ENCODE results near the gene HIBADH. TPM values are rescaled to one million over a fixed set of nuclear protein-coding genes. Genes with fewer than 3 reads are reported as not detected.

HIBADH gene
- total RNA-seq (2014; rRNA removed; shearing (Covaris generic)) (22.8 and 24.0 TPM in 2 replicates), total RNA-seq (2022) (19.2 TPM in 2 replicates), Bru-seq, nascent RNA (percentile 66 among the genes with signal in this experiment), BruChase-seq, experiment 1, labeled RNA remaining after a 6-hour chase (percentile 55 among the genes with signal in this experiment), BruChase-seq, experiment 2, labeled RNA remaining after a 2-hour chase (percentile 55 among the genes with signal in this experiment)
- long read RNA-seq, transcript HIBADH-201 (8 exons, 1,990 nt), result major isoform, 45 of 51 reads
- long read RNA-seq, partial matches to known transcripts, result 1 of 51 reads
- long read RNA-seq, other reads (novel, unspliced or antisense), result 5 of 51 reads

DNA sequence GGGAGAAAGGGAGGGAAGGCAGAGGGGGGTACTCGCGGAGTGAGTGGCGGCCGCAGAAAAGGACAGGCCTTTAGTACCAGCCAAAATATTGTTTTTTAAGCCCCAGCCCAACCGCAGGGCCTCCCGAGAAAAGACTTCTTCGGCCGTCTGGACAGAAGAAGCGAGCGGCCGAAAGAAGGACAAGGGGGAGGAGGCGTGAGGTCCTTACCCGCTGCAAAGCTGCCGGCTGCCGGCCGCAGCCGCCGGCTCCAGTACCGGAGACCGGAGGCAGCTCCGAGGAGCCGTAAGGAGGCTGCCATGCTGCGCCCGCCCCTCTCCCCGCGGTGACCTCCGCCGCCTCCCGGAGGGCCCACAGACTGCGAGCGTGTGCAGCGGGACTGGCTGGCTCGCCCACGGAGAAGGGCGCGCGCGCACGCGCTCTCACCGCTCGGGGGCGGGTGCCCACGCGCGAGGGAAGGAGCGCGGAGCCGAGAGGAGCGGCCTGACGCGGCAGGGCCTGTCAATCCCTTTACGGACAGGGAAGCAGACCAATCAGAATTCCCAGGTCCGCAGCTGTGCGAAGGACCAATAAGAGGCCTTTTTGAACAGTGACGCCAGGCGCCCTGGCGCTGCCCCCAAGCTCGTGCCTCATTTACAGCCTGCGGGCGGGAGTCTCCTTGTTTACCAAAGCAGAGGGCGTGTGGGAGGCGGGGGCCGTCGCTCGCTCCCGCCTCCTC is at the start of gene HIBADH:
HIBADH (minus strand) TSS at position 394 of the 716 bp plus-strand sequence; CDS start at position 299, 95 bp downstream.
- Histone ChIP-seq H3K36me3 (ENCODE audit: insufficient read depth, low read length) (no peaks in the 10 kb centered on the region), H4K20me1 (ENCODE audit: insufficient read depth, low read length) (no peaks in the 10 kb centered on the region), H3K79me2 (ENCODE audit: insufficient read depth, low read depth, low read length) (peaks cover 7% of the 10 kb centered on the region; the same call in 1 of the 2 replicates), H3K4me1 (ENCODE audit: insufficient read depth, low read length, poor library complexity, severe bottlenecking) (peaks cover 16% of the 10 kb centered on the region), H3K4me2 (ENCODE audit: low read length) (peak within 1 kb of the TSS; percentile 77), H2AFZ (ENCODE audit: low read length) (peak within 1 kb of the TSS; percentile 93), H3K4me3 (ENCODE audit: low read depth, low read length, poor library complexity, severe bottlenecking) (peak within 1 kb of the TSS; percentile 74), H3K27ac (ENCODE audit: low read depth, low read length, poor library complexity, severe bottlenecking) (peak within 1 kb of the TSS; percentile 24), H3K9me2 (ENCODE audit: insufficient read depth, low read length) (no peaks in the 10 kb centered on the region), H3K9me3 (ENCODE audit: low read length) (no peaks in the 10 kb centered on the region)
- ChIA-PET POLR2A (interaction anchor here (0.6 to 2.1 kb wide), 7 partner anchors 8 to 799 kb away, joined by 3 to 8 read pairs (median 3); no protein-coding TSS in a partner anchor), CTCF (ENCODE audit: unreplicated experiment) (interaction anchor here (1.3 kb wide), 1 partner anchor 77 kb away, joined by 3 read pairs; no protein-coding TSS in a partner anchor)
- intact Hi-C loops (cut with micrococcal nuclease; ENCODE audit: unreplicated experiment), result loop anchor here (2.0 to 10.0 kb wide), 2 partner anchors 78 to 468 kb away; partner anchors contain the start of gene TAX1BP1
- no TSS peak for BruUV-seq (replicated peaks)
- TF ChIP-seq EZH2phosphoT487 (IDR thresholded peaks at IDR 0.05; ENCODE audit: borderline replicate concordance, low read depth, low read length) (no peak), CTCF (conservative IDR thresholded peaks at IDR 0.05; ENCODE audit: low read length) (peak; percentile 10; the same call in 1 of the 2 replicates)
- DNase-seq (ENCODE audit: low spot score), result peak; percentile 99

DNA sequence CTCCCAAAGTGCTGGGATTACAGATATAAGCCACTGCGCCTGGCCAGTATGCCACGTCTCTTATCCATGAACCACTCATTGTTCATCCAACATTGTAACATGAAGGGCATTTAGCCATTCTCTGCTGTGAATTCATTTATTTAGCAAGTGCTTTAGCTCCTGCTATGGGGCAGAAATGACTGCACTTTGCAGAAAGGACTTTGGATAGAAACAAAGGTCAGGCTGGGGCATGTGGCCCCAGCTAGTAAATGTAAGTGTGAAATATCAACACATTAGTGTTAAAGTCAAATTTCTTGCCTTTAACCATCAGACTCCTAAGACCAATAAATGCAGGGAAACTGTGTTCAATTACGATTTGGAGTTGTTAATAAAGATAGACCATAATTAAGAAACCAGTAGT is 49.5 kb upstream of the HIBADH start:
- BruUV-seq (replicated peaks), result no TSS peak
- H4K20me1 ChIP-seq (ENCODE audit: insufficient read depth, low read length), result no peaks in the 10 kb centered on the region
- TF ChIP-seq CTCF (conservative IDR thresholded peaks at IDR 0.05; ENCODE audit: low read length), result no peak
- no peak for TF ChIP-seq EZH2phosphoT487 (IDR thresholded peaks at IDR 0.05; ENCODE audit: borderline replicate concordance, low read depth, low read length)
- H3K4me2 ChIP-seq (ENCODE audit: low read length), result no peak overlapping the region
- DNase-seq (ENCODE audit: low spot score), result no peak
- no peak overlapping the region for H3K27ac ChIP-seq (ENCODE audit: low read depth, low read length, poor library complexity, severe bottlenecking)
- H2AFZ ChIP-seq (ENCODE audit: low read length), result no peak overlapping the region
- no peaks in the 10 kb centered on the region for H3K9me2 ChIP-seq (ENCODE audit: insufficient read depth, low read length)
- H3K79me2 ChIP-seq (ENCODE audit: insufficient read depth, low read depth, low read length), result no peaks in the 10 kb centered on the region
- CTCF ChIA-PET (ENCODE audit: unreplicated experiment), result no interaction called here
- intact Hi-C loops (cut with micrococcal nuclease; ENCODE audit: unreplicated experiment), result no loop called here
- no peaks in the 10 kb centered on the region for H3K36me3 ChIP-seq (ENCODE audit: insufficient read depth, low read length)
- H3K9me3 ChIP-seq (ENCODE audit: low read length), result no peaks in the 10 kb centered on the region
- POLR2A ChIA-PET, result no interaction called here
- H3K4me1 ChIP-seq (ENCODE audit: insufficient read depth, low read length, poor library complexity, severe bottlenecking), result peaks cover 3% of the 10 kb centered on the region
- no peak overlapping the region for H3K4me3 ChIP-seq (ENCODE audit: low read depth, low read length, poor library complexity, severe bottlenecking)
